Astrocyte (in vitro differentiated cells and primary cell): ENCODE results near the gene CCL13. TPM values are rescaled to one million over a fixed set of nuclear protein-coding genes. Genes with fewer than 3 reads are reported as not detected.

ENCODE experiments used
- DNase-seq: peaks from one replicate; pipeline ENCODE4 v3.0.0-alpha.2; 2010; ENCODE audit warnings: low read depth
- FAIRE-seq: peaks from 2 replicates; lab custom pipeline; 2011; peaks lifted over from hg19 to GRCh38; lab: Jason Lieb, UNC
- H2AFZ ChIP-seq: 2 replicates; pipeline ENCODE4 v1.6.0; 2012; ENCODE audit warnings: low read depth, low read length, inconsistent platforms
- H3K27ac ChIP-seq: 2 replicates; pipeline ENCODE4 v1.5.1; 2011; ENCODE audit warnings: low read depth, low read length, inconsistent platforms
- H3K27me3 ChIP-seq: 2 replicates; pipeline ENCODE4 v1.6.0; 2011; ENCODE audit warnings: low read length, inconsistent platforms; ENCODE audit not compliant: insufficient read depth
- H3K36me3 ChIP-seq: 2 replicates; pipeline ENCODE4 v1.5.1; 2011; ENCODE audit warnings: low read length, inconsistent platforms; ENCODE audit not compliant: insufficient read depth
- H3K4me1 ChIP-seq: 2 replicates; pipeline ENCODE4 v1.5.1; 2011; ENCODE audit warnings: low read length, inconsistent platforms; ENCODE audit not compliant: insufficient read depth
- H3K4me2 ChIP-seq: 2 replicates; pipeline ENCODE4 v1.6.0; 2012; ENCODE audit warnings: low read length, inconsistent platforms
- H3K4me3 ChIP-seq: 2 replicates; pipeline ENCODE4 v1.5.1; 2011; ENCODE audit warnings: low read depth, mild to moderate bottlenecking, low read length, inconsistent platforms; ENCODE audit not compliant: insufficient read depth
- H3K79me2 ChIP-seq: 2 replicates; pipeline ENCODE4 v1.6.0; 2012; ENCODE audit warnings: mild to moderate bottlenecking, low read length, inconsistent platforms; ENCODE audit not compliant: insufficient read depth
- H3K9ac ChIP-seq: 2 replicates; pipeline ENCODE4 v1.6.0; 2012; ENCODE audit warnings: mild to moderate bottlenecking, low read length, inconsistent platforms
- H3K9me3 ChIP-seq: 2 replicates; pipeline ENCODE4 v1.5.1; 2012; ENCODE audit warnings: low read depth, mild to moderate bottlenecking, low read length, inconsistent platforms; ENCODE audit not compliant: insufficient read depth
- H4K20me1 ChIP-seq: 2 replicates; pipeline ENCODE4 v1.6.0; 2012; ENCODE audit warnings: low read length, inconsistent platforms; ENCODE audit not compliant: insufficient read depth
- H3K27ac Mint-ChIP-seq: one replicate; pipeline ENCODE4 v1.8.0; 2021; ENCODE audit warnings: mild to moderate bottlenecking, mixed read lengths; ENCODE audit not compliant: unreplicated experiment
- H3K27me3 Mint-ChIP-seq: one replicate; pipeline ENCODE4 v1.8.0; 2021; ENCODE audit warnings: low read depth, mixed read lengths; ENCODE audit not compliant: unreplicated experiment
- H3K36me3 Mint-ChIP-seq: one replicate; pipeline ENCODE4 v1.8.0; 2021; ENCODE audit warnings: low read depth, mixed read lengths; ENCODE audit not compliant: unreplicated experiment
- H3K4me1 Mint-ChIP-seq: one replicate; pipeline ENCODE4 v1.8.0; 2021; ENCODE audit warnings: low read depth, mixed read lengths; ENCODE audit not compliant: unreplicated experiment
- H3K4me3 Mint-ChIP-seq: one replicate; pipeline ENCODE4 v1.8.0; 2021; ENCODE audit warnings: mild to moderate bottlenecking, moderate library complexity, mixed read lengths; ENCODE audit not compliant: unreplicated experiment
- H3K9me3 Mint-ChIP-seq: one replicate; pipeline ENCODE4 v1.8.0; 2021; ENCODE audit warnings: mild to moderate bottlenecking, mixed read lengths; ENCODE audit not compliant: unreplicated experiment
- EZH2 ChIP-seq: IDR thresholded peaks from 2 replicates; pipeline ENCODE4 v1.6.1; 2012; ENCODE audit warnings: mild to moderate bottlenecking, low read length, inconsistent platforms; ENCODE audit not compliant: insufficient read depth
- total RNA-seq: library from RNA; stranded (reverse); gene quantifications from 2 replicates; pipeline ENCODE4 v1.2.1, GENCODE V29; 2021
- TF ChIP-seq, protein P1 (sequence below): IDR thresholded peaks from 2 replicates; pipeline ENCODE4 v1.5.1; 2011; ENCODE audit warnings: low read depth, mild to moderate bottlenecking, inconsistent platforms, low read length, moderate library complexity; ENCODE audit not compliant: insufficient read depth

Gene CCL13
- total RNA-seq, 1 donor from 2014 or later = not detected

DNA sequence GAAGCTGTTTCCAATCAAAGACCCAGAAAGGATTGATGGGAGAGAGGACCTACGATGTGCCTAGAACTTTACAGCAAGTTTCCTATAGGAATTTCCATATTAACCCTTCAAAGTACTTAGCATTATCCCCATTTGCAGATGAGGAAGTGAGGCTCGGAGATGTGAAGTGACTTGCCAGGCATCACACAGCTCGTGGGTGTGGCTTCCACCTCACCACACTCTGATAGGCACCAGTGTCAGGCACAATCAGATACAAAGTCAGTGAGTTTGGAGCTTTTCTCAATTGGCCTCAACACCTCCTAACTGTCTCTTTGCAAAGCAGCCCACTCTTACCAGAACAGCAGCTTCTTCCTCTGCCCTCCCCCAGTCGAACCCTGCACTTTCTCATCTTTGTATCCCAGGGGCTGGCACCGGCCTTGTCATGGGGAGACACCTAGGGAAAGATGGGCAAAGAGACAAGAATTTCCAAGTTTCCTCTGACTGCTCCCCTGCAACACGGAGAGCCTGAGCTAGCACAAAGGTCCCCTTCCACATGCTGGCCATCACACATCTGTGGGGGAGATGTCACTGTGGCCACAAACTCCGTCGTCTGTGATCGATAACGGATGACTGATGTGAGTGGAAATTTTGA, 44.1 kb downstream of the CCL13 start:
- DNase-seq (no peak), FAIRE-seq (no peak)
- H3K27me3 Mint-ChIP-seq = peaks cover 34% of the 10 kb centered on the region
- no peaks in the 10 kb centered on the region for H3K9me3 Mint-ChIP-seq
- no peaks in the 10 kb centered on the region for H3K36me3 Mint-ChIP-seq
- no peak overlapping the region for H2AFZ ChIP-seq
- no peaks in the 10 kb centered on the region for H3K27me3 ChIP-seq
- no peak overlapping the region for H3K4me3 ChIP-seq
- H3K4me3 Mint-ChIP-seq = no peak overlapping the region
- TF ChIP-seq, protein P1, sequence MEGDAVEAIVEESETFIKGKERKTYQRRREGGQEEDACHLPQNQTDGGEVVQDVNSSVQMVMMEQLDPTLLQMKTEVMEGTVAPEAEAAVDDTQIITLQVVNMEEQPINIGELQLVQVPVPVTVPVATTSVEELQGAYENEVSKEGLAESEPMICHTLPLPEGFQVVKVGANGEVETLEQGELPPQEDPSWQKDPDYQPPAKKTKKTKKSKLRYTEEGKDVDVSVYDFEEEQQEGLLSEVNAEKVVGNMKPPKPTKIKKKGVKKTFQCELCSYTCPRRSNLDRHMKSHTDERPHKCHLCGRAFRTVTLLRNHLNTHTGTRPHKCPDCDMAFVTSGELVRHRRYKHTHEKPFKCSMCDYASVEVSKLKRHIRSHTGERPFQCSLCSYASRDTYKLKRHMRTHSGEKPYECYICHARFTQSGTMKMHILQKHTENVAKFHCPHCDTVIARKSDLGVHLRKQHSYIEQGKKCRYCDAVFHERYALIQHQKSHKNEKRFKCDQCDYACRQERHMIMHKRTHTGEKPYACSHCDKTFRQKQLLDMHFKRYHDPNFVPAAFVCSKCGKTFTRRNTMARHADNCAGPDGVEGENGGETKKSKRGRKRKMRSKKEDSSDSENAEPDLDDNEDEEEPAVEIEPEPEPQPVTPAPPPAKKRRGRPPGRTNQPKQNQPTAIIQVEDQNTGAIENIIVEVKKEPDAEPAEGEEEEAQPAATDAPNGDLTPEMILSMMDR = no peak
- TF ChIP-seq EZH2 = no peak
- no peak overlapping the region for H3K4me2 ChIP-seq
- H3K79me2 ChIP-seq = no peaks in the 10 kb centered on the region
- H3K27ac Mint-ChIP-seq = no peak overlapping the region
- no peaks in the 10 kb centered on the region for H4K20me1 ChIP-seq
- no peak overlapping the region for H3K9ac ChIP-seq
- H3K36me3 ChIP-seq = no peaks in the 10 kb centered on the region
- no peaks in the 10 kb centered on the region for H3K9me3 ChIP-seq
- no peaks in the 10 kb centered on the region for H3K4me1 Mint-ChIP-seq
- no peaks in the 10 kb centered on the region for H3K4me1 ChIP-seq
- no peak overlapping the region for H3K27ac ChIP-seq

DNA sequence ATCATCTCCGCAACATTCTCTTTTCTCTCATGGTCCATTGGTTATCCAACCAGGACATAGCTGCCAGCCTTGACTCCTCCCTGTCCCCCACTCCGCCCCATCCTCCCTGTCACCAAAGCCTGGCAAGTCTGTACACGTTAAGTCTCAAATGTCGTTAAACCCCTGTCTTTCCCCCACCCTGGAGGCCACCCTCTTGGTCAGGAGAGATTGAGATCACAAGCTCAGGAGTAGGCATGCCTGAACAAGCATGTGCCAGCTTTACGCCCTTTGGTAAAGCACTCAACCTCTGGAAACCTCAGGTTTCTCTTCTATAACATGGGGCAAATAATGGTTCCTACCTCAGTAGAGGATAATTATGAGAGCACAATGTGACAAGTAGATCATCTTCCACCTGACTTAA, 44.9 kb downstream of the CCL13 start:
- Mint-ChIP-seq H3K9me3 (no peaks in the 10 kb centered on the region), H3K27me3 (peaks cover 32% of the 10 kb centered on the region), H3K4me1 (no peaks in the 10 kb centered on the region), H3K36me3 (no peaks in the 10 kb centered on the region), H3K4me3 (no peak overlapping the region), H3K27ac (no peak overlapping the region)
- no peaks in the 10 kb centered on the region for H3K9me3 ChIP-seq
- no peak overlapping the region for H3K27ac ChIP-seq
- H3K79me2 ChIP-seq = no peaks in the 10 kb centered on the region
- no peak overlapping the region for H3K4me3 ChIP-seq
- H3K27me3 ChIP-seq = no peaks in the 10 kb centered on the region
- H4K20me1 ChIP-seq = no peaks in the 10 kb centered on the region
- no peaks in the 10 kb centered on the region for H3K36me3 ChIP-seq
- H3K4me2 ChIP-seq = no peak overlapping the region
- H3K9ac ChIP-seq = no peak overlapping the region
- DNase-seq (no peak), FAIRE-seq (no peak)
- H2AFZ ChIP-seq = no peak overlapping the region
- H3K4me1 ChIP-seq = no peaks in the 10 kb centered on the region
- no peak for TF ChIP-seq EZH2
- TF ChIP-seq, protein P1 = no peak

DNA sequence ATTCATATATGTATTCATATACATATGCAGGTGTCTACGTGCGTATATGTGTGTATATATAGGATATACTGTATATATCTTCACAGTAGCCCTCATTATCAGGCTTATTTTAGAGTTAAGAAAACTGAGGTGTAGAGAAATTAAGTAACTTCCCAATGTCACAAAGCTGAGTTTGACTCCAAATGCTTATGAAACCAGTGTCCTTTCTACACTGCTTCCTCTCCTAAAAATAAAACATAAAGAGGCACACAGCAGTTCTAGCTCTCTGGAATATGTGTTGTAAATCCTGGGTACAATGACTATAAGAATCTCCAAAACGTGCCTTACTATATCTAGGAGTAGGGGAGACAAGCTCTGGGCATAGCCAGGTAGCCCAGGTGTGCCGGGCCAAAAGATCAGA, 46.7 kb downstream of the CCL13 start:
- DNase-seq (no peak), FAIRE-seq (no peak)
- peaks cover 29% of the 10 kb centered on the region for H3K27me3 Mint-ChIP-seq
- no peak overlapping the region for H3K27ac ChIP-seq
- no peaks in the 10 kb centered on the region for H3K4me1 Mint-ChIP-seq
- H3K9me3 ChIP-seq = no peaks in the 10 kb centered on the region
- no peaks in the 10 kb centered on the region for H3K9me3 Mint-ChIP-seq
- H3K27ac Mint-ChIP-seq = no peak overlapping the region
- no peak overlapping the region for H3K4me2 ChIP-seq
- no peaks in the 10 kb centered on the region for H3K79me2 ChIP-seq
- H3K4me1 ChIP-seq = no peaks in the 10 kb centered on the region
- no peak for TF ChIP-seq EZH2
- TF ChIP-seq, protein P1 = no peak
- no peaks in the 10 kb centered on the region for H3K36me3 Mint-ChIP-seq
- H3K4me3 Mint-ChIP-seq = no peak overlapping the region
- no peaks in the 10 kb centered on the region for H4K20me1 ChIP-seq
- H3K36me3 ChIP-seq = no peaks in the 10 kb centered on the region
- H2AFZ ChIP-seq = no peak overlapping the region
- H3K4me3 ChIP-seq = no peak overlapping the region
- no peaks in the 10 kb centered on the region for H3K27me3 ChIP-seq
- H3K9ac ChIP-seq = no peak overlapping the region
